Measurements from ENCODE around the gene ACSM5. TPM values are rescaled to one million over a fixed set of nuclear protein-coding genes. Genes with fewer than 3 reads are reported as not detected.
A peak's percentile ranks its signal among the peaks of the same experiment; 100 is the strongest.

ACSM5 gene
- total RNA-seq, result not detected
- polyA plus RNA-seq, result not detected
- 0 reads per million in 6 experiments for total RNA-seq

DNA sequence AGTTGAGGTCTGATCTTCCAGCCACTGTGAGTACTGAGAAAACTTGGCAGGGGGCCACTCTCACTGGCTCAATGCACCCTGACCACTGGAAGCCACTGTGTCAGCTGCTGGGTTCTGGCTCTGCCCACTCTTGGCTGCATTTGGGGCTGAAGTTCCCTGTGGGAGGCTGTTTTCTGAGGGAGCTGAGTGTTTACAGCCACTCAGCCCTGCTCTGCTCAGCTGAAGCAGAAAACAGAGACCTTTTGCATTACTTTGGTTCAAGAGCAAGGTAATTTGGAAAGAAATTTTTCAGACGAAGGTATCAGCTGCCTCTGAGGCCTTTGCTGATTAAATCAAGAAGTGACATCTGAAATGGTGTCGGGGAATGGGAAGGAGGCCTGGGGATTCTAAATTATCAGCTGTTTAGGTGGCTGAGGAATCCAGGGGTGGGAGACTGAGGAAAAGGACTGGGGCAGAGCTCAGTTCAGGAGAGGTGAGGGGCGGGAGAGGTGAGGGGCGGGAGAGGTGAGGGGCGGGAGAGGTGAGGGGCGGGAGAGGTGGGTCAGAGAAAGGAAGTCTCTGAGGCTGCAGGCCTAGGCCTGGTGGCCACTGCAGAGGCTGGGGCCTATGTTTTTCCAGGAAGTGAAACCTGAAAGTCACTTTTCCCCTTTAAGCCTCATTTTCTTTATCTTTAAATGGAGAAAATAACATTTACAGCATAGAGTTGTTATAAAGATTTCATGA lies at the start of gene ACSM5:
TSS of gene ACSM5 (plus strand) at position 137 of the 723 bp plus-strand sequence. CDS start 1,951 bp downstream, outside the sequence.
- peak within 1 kb of the TSS in 1 of 10 donors; percentile 84 for H3K27ac Mint-ChIP-seq
- peaks cover 7 to 22% (median 8%) of the 10 kb centered on the region in 5 donors for H3K27me3 Mint-ChIP-seq
- no peaks in the 10 kb centered on the region for H3K4me1 Mint-ChIP-seq
- no peaks in the 10 kb centered on the region for H3K9me3 Mint-ChIP-seq
- DNase-seq (no peak), ATAC-seq (no peak)
- no peak within 1 kb of the TSS for H3K4me3 Mint-ChIP-seq
- POLR2A ChIA-PET, result no interaction called here
- no peaks in the 10 kb centered on the region for H3K36me3 Mint-ChIP-seq

GRCh38 chr16:20359997-20360396 lies 49.3 kb upstream of the ACSM5 start:
- Mint-ChIP-seq H3K27ac (no peak overlapping the region), H3K4me1 (no peaks in the 10 kb centered on the region), H3K4me3 (no peak overlapping the region), H3K9me3 (no peaks in the 10 kb centered on the region), H3K36me3 (no peaks in the 10 kb centered on the region), H3K27me3 (peaks cover 12 to 41% (median 18%) of the 10 kb centered on the region in 5 donors)
- POLR2A ChIA-PET, result no interaction called here
- ATAC-seq (no peak), DNase-seq (no peak)

DNA sequence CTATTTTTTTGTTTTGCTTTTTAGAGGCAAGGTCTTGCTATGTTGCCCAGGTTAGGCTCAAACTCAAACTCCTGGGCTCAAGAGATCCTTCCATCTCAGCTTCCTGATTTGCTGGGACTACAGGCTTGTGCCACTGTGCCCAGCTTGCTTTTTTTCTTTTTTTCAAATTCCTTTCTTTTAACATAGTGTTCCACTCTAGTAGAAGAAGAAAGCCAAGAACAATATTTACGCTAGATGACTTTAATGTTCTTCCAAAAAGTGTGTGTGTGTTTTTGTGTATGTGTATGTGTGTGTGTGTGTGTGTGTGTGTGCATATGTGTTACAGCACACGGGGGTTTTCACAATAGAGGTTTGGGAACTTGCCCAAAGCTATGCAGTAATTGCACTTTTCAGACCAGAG lies 46.1 kb upstream of the ACSM5 start:
- no peaks in the 10 kb centered on the region for H3K36me3 Mint-ChIP-seq
- no peak overlapping the region for H3K27ac Mint-ChIP-seq
- H3K4me3 Mint-ChIP-seq, result no peak overlapping the region
- H3K9me3 Mint-ChIP-seq, result peaks cover 0 to 2% (median 0%) of the 10 kb centered on the region in 9 donors
- POLR2A ChIA-PET, result no interaction called here
- H3K4me1 Mint-ChIP-seq, result peaks cover 0 to 2% (median 0%) of the 10 kb centered on the region in 4 donors
- ATAC-seq (no peak), DNase-seq (no peak)
- H3K27me3 Mint-ChIP-seq, result peaks cover 8 to 26% (median 20%) of the 10 kb centered on the region in 5 donors

DNA sequence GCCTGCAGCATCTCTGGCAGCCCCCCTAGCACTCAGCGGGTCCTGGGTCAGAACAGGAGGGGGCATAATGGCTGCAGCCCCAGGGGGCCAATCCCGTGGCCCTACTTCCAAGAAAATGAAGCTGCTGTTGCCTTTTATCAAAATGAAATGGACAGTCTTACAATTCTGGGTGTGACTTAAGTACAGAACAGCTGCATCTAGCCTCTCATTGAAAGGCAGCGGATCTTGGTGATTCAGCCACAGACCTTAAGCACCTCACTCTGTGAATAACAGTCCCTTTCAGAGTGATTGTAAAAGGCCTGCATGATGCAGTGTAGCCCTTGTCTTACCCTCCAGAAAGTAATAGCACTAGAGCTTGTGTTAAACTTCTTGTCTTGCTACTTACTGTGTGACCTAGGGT lies 45.3 kb upstream of the ACSM5 start:
- DNase-seq (no peak), ATAC-seq (no peak)
- peaks cover 0 to 2% (median 0%) of the 10 kb centered on the region in 4 donors for H3K4me1 Mint-ChIP-seq
- peaks cover 8 to 29% (median 22%) of the 10 kb centered on the region in 5 donors for H3K27me3 Mint-ChIP-seq
- peaks cover 0 to 2% (median 0%) of the 10 kb centered on the region in 9 donors for H3K9me3 Mint-ChIP-seq
- H3K36me3 Mint-ChIP-seq, result no peaks in the 10 kb centered on the region
- H3K27ac Mint-ChIP-seq, result no peak overlapping the region
- POLR2A ChIA-PET, result no interaction called here
- no peak overlapping the region for H3K4me3 Mint-ChIP-seq

- H3K36me3 Mint-ChIP-seq, result no peaks in the 10 kb centered on the region
- no peak for DNase-seq
- no peak overlapping the region for H3K27ac Mint-ChIP-seq
- H3K4me3 Mint-ChIP-seq, result no peak overlapping the region
- POLR2A ChIA-PET, result no interaction called here
- no peak for ATAC-seq
- peaks cover 0 to 2% (median 0%) of the 10 kb centered on the region in 9 donors for H3K9me3 Mint-ChIP-seq
- H3K27me3 Mint-ChIP-seq, result peaks cover 2 to 25% (median 20%) of the 10 kb centered on the region in 5 donors
- H3K4me1 Mint-ChIP-seq, result peaks cover 0 to 2% (median 0%) of the 10 kb centered on the region in 4 donors
These were observed 39.8 kb upstream of the ACSM5 start for GRCh38 chr16:20369452-20370054.

GRCh38 chr16:20372701-20373100 lies 36.6 kb upstream of the ACSM5 start:
- ATAC-seq, result no peak
- H3K27me3 Mint-ChIP-seq, result peaks cover 0 to 28% (median 20%) of the 10 kb centered on the region in 5 donors
- H3K36me3 Mint-ChIP-seq, result no peaks in the 10 kb centered on the region
- H3K9me3 Mint-ChIP-seq, result no peaks in the 10 kb centered on the region
- H3K4me1 Mint-ChIP-seq, result no peaks in the 10 kb centered on the region
- DNase-seq, result no peak
- no peak overlapping the region for H3K27ac Mint-ChIP-seq
- H3K4me3 Mint-ChIP-seq, result no peak overlapping the region
- POLR2A ChIA-PET, result no interaction called here

- Mint-ChIP-seq H3K4me1 (no peaks in the 10 kb centered on the region), H3K27ac (no peak overlapping the region), H3K9me3 (no peaks in the 10 kb centered on the region), H3K27me3 (peaks cover 2 to 25% (median 11%) of the 10 kb centered on the region in 5 donors), H3K36me3 (no peaks in the 10 kb centered on the region), H3K4me3 (no peak overlapping the region)
- ATAC-seq (no peak), DNase-seq (no peak)
- POLR2A ChIA-PET, result no interaction called here
These were observed 32.2 kb upstream of the ACSM5 start for GRCh38 chr16:20377181-20377580.

DNA sequence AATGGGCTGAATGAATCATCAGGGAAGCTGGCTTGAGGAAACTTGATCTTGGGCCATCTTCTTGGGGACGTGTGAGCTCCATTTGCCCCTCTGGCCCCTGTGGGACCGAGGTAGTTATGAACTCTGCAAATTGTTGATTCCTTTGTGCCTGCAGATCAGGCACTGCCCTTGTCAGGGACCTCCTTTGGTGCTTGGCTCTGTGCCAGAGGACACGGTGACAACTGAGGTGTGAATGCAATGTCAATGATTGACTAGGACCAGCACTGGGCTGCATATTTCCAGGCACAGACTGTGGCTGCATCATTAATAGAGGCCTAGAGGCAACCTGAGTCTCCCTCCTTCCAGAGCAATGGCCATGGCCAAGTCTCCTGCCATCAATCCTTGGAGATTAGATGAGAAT lies 28.6 kb upstream of the ACSM5 start:
- no peak for DNase-seq
- Mint-ChIP-seq H3K36me3 (no peaks in the 10 kb centered on the region), H3K4me1 (peaks cover 0 to 7% (median 2%) of the 10 kb centered on the region in 4 donors), H3K27me3 (peaks cover 2 to 20% (median 6%) of the 10 kb centered on the region in 5 donors), H3K4me3 (no peak overlapping the region), H3K9me3 (no peaks in the 10 kb centered on the region), H3K27ac (no peak overlapping the region)
- ATAC-seq, result no peak
- POLR2A ChIA-PET, result no interaction called here

DNA sequence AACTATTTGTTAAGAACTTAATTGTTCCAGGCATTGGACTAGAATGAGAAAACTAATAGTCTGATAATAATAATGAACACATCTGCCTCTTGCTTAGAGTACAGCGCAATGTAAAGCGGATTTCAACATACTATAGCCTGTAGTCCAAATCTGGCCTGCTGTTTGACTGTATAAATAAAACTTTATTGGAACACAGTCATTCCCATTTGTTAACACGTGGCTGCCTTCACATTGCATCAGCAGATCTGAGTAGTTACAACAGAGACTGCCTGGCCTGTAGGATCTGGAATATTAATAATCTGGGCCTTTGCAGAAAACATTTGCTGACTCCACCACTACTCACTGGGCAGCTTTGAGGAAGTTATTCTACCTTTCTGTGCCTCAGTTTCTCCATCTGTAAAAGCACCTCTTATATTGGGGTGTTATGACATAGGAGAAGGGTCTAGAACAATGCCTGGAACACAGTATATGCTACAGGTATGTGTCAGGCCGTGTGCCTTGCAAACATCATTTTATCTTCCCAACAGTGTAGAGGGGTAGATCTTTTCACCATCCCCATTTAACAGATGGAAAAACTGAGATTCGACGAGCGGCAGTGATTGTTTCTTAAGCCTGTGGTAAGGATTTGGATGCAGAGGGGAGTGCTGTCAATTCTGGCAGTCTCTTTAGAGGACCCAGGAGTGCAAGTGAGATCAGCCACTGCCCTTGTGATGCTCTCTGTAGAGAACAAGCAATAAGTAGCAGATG lies 27.0 kb upstream of the ACSM5 start:
- DNase-seq, result no peak
- H3K36me3 Mint-ChIP-seq, result no peaks in the 10 kb centered on the region
- POLR2A ChIA-PET, result no interaction called here
- peaks cover 0 to 7% (median 2%) of the 10 kb centered on the region in 4 donors for H3K4me1 Mint-ChIP-seq
- H3K27ac Mint-ChIP-seq, result no peak overlapping the region
- H3K4me3 Mint-ChIP-seq, result no peak overlapping the region
- H3K9me3 Mint-ChIP-seq, result no peaks in the 10 kb centered on the region
- peaks cover 9 to 24% (median 10%) of the 10 kb centered on the region in 5 donors for H3K27me3 Mint-ChIP-seq
- ATAC-seq, result no peak

DNA sequence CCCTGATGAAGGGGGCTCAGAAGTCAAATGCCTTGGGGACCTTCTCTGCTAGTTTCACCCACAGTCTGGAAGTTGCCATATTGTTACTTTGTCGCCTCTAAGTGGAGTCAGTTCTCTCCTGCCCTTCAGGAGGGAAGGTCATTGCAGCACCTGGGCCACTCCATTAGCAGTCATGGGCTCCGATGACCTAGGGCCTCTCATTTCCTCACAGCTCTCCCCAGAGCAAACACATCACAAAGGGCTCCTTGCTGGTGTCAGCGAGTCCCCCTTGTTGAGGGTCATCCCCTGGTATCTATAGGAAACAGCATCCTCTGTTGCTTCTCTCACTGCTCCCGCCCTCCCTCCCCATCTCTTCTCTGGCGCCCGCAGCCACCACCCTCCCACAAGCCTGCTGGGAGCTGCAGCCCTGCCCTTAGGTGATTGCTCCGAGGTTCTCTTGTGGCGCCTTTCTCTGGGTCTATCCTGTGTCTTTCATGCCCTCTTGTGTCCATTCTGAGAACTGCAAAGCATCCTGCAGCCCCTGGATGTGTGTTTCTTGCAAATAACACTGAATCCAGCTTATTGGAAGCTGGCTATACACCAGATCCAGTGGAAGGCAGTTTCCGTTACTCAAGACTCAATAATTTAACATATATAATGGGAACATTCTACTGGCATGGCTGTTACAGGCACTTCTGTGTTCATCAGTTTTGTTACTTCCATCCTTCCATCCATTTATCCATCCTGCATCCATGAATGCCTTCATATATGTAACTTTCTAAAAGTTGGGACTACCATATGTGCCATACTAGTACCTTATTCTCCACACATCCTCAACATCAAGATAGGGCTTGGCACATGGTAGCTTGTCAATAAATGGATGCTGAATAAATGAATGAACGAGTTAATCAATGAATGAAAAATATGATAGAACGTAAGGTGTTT lies 26.0 kb upstream of the ACSM5 start:
- no peaks in the 10 kb centered on the region for H3K9me3 Mint-ChIP-seq
- peaks cover 8 to 29% (median 18%) of the 10 kb centered on the region in 5 donors for H3K27me3 Mint-ChIP-seq
- H3K4me3 Mint-ChIP-seq, result peak overlapping the region in 1 of 10 donors; percentile 18
- no peaks in the 10 kb centered on the region for H3K36me3 Mint-ChIP-seq
- peaks cover 0 to 7% (median 2%) of the 10 kb centered on the region in 4 donors for H3K4me1 Mint-ChIP-seq
- POLR2A ChIA-PET, result no interaction called here
- H3K27ac Mint-ChIP-seq, result no peak overlapping the region
- ATAC-seq, result peak; percentile 57 to 64
- peak in 8 of 10 donors; percentile 14 to 45 (median 26) for DNase-seq

DNA sequence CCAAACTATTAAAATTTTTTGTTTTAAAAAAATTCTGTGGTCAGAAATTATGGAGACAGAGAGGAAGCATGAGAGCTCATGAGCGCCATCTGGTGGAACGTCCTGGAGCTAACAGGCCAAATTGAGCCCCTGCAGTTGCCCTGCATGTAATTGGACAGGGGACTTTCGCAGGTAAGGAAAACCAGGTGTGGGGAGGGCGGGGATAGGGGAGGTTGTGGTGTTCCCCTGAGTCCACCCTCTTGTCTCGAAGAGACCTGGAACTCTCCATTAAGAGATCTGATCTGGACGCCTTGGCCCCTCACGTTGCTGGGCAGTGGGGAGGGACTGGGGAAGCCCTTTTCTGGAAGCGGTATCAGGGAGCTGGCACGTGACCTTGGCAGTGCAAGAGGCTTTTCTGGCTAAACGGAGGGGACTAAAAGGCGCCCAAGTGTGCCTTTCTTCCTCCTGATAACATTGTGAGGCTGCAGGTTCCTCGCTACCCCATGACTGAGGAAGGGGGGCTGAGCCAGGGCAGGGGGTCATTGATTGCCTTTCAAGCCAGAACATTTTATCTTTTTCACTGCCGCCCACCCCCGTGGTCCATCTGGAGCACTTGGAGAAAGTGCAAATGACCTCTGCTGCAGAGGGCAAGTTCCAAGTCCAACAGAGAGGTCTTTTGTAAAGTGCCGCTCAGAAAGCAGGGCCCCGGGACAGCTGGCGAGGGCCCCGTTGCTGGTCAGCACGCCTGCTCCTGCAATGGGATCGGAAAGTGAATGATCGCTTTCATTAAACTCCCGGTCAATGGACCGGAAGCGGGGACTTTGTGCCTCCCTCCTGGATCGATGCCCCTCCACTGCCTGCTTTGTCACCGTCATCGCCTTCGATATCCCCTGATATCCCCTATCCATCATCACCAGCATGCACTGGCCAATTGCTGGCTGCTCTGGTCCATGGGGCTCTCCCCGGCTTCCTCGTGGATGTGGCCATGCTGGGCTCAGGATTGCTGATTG lies 23.2 kb upstream of the ACSM5 start:
- Mint-ChIP-seq H3K36me3 (no peaks in the 10 kb centered on the region), H3K27ac (no peak overlapping the region), H3K9me3 (no peaks in the 10 kb centered on the region), H3K4me3 (no peak overlapping the region), H3K4me1 (peaks cover 0 to 7% (median 2%) of the 10 kb centered on the region in 4 donors), H3K27me3 (peaks cover 8 to 18% (median 15%) of the 10 kb centered on the region in 5 donors)
- DNase-seq (peak in 9 of 10 donors; percentile 4 to 37 (median 28)), ATAC-seq (no peak)
- POLR2A ChIA-PET, result no interaction called here

All from naive thymus-derived CD8-positive, alpha-beta T cell (primary cell).